Gastrocnemius medialis (tissue), 4 donors: ENCODE data around the gene ATXN1.

Source experiments
- CTCF ChIP-seq, 5 experiments: fragments of 450-650 bp in 3 of 5; fragments of 200-600 bp in 2 of 5; sonication (generic) in 2 of 5; IDR thresholded peaks in 4 of 5; conservative IDR thresholded peaks in 1 of 5; 1 replicate in 4 of 5; 2 replicates in 1 of 5; pipeline ENCODE4 v1.5.1; 2016 to 2019; ENCODE audit warnings: antibody characterized with exemption in 5 of 5, mild to moderate bottlenecking in 3 of 5, moderate library complexity in 3 of 5
- POLR2A ChIP-seq, 2 donors: fragments of 450-650 bp; IDR thresholded peaks; one replicate each; pipeline ENCODE4 v1.6.1; 2017; ENCODE audit warnings: antibody characterized with exemption in 2 of 2, mild to moderate bottlenecking in 2 of 2, moderate library complexity in 2 of 2

DNA sequence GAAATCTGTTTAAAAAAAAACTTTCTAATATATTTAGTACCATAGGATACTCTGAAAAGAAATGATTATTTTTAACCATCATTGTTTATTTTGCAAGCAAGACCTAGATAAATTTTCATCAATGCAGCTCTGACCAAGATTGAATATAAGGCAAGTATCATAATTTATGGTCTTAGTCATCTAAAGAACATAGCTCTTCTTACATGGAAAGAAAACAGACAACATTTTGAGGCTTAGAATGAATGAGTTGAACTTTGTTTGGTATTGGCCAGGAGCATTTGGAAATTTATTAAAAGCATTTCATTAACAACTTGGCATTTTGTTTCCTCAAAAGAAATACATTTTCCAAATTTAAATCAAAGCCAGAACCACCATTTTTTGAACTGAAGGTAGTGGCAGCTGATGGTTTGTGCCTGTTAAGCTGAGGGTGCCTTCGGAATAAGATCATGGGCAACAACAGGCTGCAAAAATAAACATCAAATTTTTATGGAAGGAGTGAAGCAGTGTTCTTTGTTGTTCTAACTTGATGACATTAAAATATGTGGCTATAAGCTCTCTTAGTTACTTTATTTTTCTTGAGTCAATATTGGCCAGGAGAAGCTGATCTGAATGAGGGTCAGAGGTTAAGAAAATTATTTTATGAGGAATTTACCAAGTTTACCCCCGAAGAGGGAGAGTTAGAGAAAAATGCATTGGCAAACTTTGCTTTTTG lies 6.7 kb upstream of the ATXN1 start:
- TF ChIP-seq CTCF (IDR thresholded peaks at IDR 0.05 in 4 of 5, conservative IDR thresholded peaks at IDR 0.05 in 1 of 5) (no peak), POLR2A (IDR thresholded peaks at IDR 0.05) (no peak)
